ENCODE data around the gene ZNF785. TPM values are rescaled to one million over a fixed set of nuclear protein-coding genes. Genes with fewer than 3 reads are reported as not detected.

Gene ZNF785
- total RNA-seq, 4 donors from 2014 or later = 9.5 to 19.2 (median 10.4) TPM

GRCh38 chr16:30605158-30605557, 19.7 kb upstream of the ZNF785 start:
- DNase-seq (ENCODE audit: low spot score in 2 of 2) = no peak
- TF ChIP-seq CTCF (IDR thresholded peaks at IDR 0.05) (no peak), POLR2A (IDR thresholded peaks at IDR 0.05) (no peak)
- no peak overlapping the region for H3K4me3 ChIP-seq (ENCODE audit: low read depth, poor library complexity, severe bottlenecking)
- WGBS, 2 donors = 83 to 95% methylated on average over 15 of the region's 15 CpGs
- intact Hi-C loops (cut with DNase I; ENCODE audit: low total_unique reads) = no loop called here

- intact Hi-C loops (cut with DNase I; ENCODE audit: low total_unique reads) = no loop called here
- 93 to 94% methylated on average over 48 to 49 of the region's 49 CpGs for WGBS, 2 donors
Observed at GRCh38 chr16:30604316-30604947, 18.9 kb upstream of the ZNF785 start.

GRCh38 chr16:30603945-30604315, 18.4 kb upstream of the ZNF785 start:
- 68 to 74% methylated on average over 7 of the region's 7 CpGs for WGBS, 2 donors
- H3K4me3 ChIP-seq (ENCODE audit: low read depth, poor library complexity, severe bottlenecking) = no peak overlapping the region
- intact Hi-C loops (cut with DNase I; ENCODE audit: low total_unique reads) = no loop called here
- DNase-seq (ENCODE audit: low spot score in 2 of 2) = no peak
- TF ChIP-seq POLR2A (IDR thresholded peaks at IDR 0.05) = no peak
- no peak for TF ChIP-seq CTCF (IDR thresholded peaks at IDR 0.05)

More at GRCh38 chr16:30604316-30604947, 18.9 kb upstream of the ZNF785 start:
- no peak overlapping the region for H3K4me3 ChIP-seq (ENCODE audit: low read depth, poor library complexity, severe bottlenecking)
- DNase-seq (ENCODE audit: low spot score in 2 of 2) = no peak
- TF ChIP-seq CTCF (IDR thresholded peaks at IDR 0.05) (no peak), POLR2A (IDR thresholded peaks at IDR 0.05) (no peak)

- TF ChIP-seq CTCF (IDR thresholded peaks at IDR 0.05) (no peak), POLR2A (IDR thresholded peaks at IDR 0.05) (no peak)
- H3K4me3 ChIP-seq (ENCODE audit: low read depth, poor library complexity, severe bottlenecking) = no peak overlapping the region
- WGBS, 2 donors = 23 to 31% methylated on average over 4 of the region's 4 CpGs
- DNase-seq (ENCODE audit: low spot score in 2 of 2) = no peak
- intact Hi-C loops (cut with DNase I; ENCODE audit: low total_unique reads) = no loop called here
Observed at GRCh38 chr16:30602616-30603277, 17.2 kb upstream of the ZNF785 start.

- TF ChIP-seq CTCF (IDR thresholded peaks at IDR 0.05) (no peak), POLR2A (IDR thresholded peaks at IDR 0.05) (no peak)
- 85 to 89% methylated on average over 4 of the region's 4 CpGs for WGBS, 2 donors
- H3K4me3 ChIP-seq (ENCODE audit: low read depth, poor library complexity, severe bottlenecking) = no peak overlapping the region
- intact Hi-C loops (cut with DNase I; ENCODE audit: low total_unique reads) = no loop called here
- no peak for DNase-seq (ENCODE audit: low spot score in 2 of 2)
Observed at GRCh38 chr16:30601966-30602365, 16.5 kb upstream of the ZNF785 start.

All from lower leg skin (tissue), 4 donors.